Measurements from ENCODE around the gene BEST1.
"Not testable (repeated sequence)": the region's sequence is repeated elsewhere in the genome, so short reads cannot be mapped to it uniquely, and the experiment has no call there.

BEST1 gene

DNA sequence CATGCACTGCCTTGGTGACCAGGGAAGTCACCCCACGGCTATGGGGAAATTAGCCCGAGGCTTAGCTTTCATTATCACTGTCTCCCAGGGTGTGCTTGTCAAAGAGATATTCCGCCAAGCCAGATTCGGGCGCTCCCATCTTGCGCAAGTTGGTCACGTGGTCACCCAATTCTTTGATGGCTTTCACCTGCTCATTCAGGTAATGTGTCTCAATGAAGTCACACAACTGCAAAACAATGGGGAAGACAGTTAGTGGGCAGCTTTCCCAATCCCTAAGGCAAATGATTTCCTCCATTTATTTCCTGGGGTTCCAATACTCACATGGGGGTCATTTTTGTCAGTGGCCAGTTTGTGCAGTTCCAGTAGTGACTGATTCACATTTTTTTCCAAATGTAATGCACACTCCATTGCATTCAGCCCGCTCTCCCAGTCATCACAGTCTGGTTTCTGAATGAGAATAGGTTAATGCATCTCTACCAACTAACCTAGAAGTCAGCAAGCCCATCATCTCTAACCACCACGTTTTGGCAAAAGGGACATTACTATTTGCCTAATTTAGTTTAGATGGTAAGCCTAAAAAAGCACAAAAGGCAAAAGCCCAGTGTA lies 14.6 kb downstream of the BEST1 start:
- DNase-seq, result not testable (repeated sequence)

DNA sequence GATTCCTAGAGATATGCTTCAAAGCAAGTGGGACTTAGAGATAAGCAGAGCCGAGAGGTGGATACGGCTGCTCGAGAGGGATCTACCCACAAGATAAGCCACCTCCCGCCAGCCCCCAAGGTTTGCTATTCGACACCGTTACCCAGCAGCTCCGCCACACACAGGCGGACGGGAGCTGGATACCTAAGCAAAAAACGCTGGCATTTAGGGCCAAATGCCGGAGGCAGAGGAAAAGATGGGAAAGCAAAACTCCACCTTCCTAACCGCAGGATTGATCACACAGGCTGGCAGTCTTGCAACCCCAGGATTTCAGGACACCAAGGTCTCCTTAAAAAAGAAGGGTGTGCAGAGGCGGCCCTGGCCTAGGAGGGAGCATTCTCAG lies 16.6 kb downstream of the BEST1 start:
- DNase-seq, result peak; percentile 18

DNA sequence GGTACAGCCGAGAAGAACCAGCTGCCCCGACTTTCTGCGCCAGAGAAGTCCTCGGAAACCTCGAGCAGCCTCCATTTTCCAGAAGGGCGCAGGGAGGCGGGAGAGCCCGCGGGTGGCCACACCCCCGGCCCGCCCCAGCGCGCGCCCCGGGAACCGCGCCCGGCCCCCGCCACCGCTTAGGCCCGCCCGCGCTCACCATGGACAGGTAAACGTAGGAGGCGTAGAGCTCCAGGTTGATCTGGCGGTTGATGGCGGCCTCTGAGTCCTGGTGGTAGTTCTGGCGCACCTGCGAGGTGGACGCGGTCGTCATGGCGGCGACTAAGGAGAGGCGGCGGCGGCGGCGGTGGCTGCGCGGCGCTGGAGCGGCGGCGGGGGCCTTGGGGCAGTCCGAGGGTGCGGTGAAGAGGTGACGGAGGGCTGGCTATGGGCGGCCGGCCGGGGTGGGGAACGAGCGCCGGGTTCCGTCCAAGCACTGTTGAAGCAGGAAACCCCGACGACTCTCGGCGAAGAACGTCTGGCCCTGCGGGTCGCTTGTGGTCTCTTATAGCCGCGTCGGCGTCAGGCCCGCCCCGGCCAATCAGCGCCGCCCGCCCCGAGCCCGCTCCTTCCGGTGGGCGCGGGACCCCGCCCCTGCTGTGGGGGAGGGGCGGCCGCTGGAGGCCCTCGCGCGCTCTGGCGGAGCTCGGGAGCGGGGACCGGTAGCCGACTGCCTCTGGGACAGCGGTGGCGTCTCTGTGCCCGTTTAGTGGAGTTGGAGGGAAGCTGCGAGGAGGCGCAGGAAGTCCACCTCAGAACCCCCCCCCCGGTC lies 17.2 kb downstream of the BEST1 start, which contains the start of gene FTH1:
Gene FTH1 (minus strand): TSS at position 519 of the 808 bp plus-strand sequence. CDS start 209 bp downstream, at position 310.
- peak; percentile 84 for DNase-seq

DNA sequence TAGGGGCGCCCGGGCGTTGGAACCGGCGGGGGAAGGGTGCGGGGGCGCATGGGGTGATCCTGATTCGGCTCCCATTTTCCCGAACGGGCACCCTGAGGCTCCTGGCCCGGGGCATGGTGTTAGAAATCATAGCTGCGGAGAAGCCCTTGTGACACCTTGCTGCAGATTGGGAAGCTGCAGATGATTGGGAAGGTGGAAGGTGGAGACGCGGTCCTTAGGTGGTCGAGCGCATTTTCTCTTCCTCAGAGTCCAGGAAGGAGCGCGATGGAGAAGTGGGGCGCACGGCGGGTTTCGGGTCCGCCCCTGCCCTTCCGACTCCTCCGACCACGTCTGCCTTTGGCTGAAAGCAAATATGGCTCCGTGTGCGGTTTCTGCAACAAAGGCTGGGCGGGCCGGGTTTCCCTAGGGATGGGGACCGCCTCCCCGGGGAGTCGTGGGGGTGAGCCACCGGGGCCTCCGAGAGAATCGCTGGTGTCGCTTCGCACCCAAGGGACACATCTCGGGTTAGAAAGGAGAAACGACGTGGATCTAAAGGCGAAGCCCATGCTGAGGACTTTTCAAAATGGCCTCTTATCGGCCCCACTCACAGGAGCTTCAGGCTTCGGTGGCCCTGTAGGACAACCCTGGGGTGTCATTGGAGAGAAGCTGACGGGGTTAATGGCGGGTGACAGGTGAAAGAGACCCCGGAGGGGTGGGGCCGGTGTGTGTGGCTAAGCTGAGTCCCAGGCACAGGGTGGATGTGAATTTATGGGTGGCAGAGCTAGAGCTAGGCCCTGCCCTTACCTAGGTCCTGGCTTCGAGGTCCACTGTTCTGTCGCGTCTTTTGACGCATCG lies 18.0 kb downstream of the BEST1 start:
- peak; percentile 44 for DNase-seq

DNA sequence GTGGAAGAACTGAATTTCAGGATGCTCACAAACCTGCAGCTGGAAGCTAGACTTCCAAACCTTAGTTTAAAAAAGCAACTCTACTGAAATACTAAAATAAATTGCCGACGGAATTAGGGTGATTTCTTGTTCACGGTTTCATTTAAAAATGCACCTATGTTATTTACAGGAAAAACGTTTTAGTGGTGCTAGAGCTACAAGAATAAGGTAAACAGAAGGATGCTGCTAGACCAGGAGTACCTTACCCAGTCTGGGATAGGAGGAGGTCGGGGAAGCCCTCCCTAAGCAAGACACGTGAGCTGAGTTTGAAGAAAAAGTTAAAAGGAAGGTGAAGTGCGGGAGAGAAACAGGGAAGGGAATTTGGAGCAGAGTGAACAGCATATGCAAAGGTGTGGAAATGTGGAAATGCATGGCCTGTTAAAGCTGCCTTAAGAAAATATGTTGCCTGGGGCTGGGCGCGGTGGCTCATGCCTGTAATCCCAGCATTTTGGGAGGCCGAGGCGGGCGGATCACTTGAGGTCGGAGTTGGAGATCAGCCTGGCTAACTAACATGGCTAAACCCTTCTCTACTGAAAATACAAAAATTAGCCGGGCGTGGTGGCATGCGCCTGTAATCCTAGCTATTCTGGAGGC lies 18.7 kb downstream of the BEST1 start:
- DNase-seq, result no peak

DNA sequence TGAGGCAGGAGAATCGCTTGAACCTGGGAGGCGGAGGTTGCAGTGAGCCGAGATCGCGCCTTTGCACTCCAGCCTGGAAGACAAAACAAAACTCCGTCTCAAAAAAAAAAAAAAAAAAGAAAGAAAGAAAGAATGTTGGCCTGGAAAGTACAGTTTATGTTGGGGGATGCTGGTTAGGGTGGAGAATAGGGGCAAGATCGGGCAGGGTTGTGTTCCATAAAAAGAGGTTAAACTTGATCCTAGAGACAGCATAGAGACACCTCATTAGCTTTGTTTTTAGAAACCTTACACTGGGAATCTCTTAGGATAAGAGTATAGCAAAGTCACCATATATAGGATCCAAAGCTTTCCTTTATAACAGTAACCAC lies 19.2 kb downstream of the BEST1 start:
- no peak for DNase-seq

DNA sequence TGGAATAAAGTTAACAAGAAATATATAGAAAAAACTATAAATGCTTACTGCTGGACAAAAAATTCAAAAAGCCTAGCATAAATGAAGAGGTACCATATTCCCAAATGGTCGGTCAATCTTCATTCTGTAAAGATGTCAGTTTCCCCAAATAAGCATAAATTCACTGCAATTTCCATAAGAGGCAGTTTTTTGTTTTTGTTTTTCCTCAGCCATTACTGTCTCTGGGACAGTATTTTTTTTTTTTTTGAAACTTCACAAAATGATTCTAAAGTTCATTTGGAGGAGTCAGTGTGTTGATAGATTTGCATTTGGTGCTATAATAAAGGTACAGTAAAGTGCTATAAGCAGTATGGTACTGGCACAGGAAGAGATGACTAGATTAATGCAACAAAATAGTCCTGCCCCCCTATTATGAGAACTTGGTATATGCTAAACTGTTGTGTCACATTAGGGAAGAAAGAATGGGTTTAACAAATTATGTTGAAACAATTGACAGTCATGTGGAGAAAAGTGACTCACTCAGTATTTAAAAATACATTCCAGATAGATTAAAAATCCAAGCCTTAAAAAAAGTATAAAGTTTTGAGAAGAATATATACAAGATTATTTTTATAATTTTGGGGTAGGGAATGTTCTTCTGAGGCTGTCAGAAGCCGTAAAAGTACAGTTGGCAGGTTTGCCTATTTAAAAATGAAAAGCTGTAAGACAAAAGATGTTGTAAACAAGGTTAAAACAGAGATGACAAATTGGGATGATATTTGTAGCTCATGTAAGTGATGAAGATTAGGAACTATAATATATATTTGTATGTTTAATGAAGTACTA lies 19.9 kb downstream of the BEST1 start:
- no peak for DNase-seq

DNA sequence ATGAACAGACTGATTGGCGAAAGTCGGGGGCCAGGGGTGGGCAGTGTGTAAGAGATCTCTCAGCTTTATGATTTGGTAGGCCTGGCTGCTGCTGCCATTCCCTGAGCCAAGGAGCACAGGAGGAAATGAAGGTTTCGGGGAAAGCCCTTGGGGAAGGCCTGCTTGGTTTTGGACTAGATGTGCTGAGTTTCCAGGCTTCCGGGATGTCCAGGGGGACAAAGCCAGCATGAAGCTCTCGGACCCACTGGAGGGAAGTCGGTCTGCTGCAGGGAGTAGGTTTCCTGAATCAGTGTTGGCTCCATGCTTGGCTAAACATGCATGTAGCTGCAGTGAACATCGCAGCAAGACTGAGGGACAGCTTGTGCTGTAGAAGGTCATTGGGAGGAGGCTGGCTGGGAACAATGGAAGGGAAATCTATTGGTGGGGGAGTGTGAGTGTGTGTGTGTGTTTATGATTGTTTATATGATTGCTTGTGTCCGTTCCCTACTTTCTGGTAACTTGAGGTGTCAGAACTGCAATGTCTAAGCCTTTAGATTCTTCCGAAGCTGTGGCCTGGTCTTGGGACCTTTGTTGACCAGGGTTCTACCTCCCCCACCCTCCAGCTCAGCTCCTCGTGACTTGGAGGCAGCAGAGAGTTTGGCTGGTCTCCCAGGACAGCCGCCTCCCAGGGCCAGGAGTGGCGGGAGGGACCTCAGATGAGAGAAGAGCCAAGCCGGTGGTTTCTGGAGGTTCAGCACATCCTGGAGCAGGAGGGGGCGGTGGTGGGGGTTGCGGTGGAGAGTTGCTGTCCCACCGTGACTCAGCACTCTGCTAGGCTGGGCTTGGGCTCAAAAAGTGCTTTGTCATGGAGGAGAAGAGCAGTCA lies 21.3 kb downstream of the BEST1 start:
- DNase-seq, result no peak

DNA sequence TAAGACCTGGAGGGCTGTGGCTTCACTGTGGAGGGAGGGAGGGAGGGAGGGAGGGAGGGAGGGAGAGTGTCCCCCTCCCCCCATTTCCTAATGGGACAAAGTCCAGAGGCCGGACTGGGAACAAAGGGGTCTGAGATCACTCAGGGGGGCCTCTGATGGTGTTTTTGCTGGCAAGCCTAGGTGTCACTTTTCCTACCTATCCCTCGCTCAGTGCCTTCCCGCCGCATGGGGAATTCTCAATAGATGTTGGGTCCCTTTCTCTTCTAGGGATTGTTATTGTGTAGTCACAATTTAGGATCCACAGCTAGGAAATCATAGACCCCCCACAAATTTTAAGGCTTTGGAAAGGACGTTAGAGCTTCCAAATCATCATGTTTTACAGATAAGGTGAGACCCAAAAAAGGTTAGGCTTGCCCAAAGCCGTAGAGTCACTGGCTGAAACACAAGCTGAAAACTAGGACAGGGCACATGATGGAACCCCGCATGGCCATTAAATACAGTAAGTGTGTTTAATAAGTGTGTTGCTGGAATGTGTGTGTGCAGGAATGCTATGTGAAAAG lies 22.0 kb downstream of the BEST1 start:
- DNase-seq, result no peak

DNA sequence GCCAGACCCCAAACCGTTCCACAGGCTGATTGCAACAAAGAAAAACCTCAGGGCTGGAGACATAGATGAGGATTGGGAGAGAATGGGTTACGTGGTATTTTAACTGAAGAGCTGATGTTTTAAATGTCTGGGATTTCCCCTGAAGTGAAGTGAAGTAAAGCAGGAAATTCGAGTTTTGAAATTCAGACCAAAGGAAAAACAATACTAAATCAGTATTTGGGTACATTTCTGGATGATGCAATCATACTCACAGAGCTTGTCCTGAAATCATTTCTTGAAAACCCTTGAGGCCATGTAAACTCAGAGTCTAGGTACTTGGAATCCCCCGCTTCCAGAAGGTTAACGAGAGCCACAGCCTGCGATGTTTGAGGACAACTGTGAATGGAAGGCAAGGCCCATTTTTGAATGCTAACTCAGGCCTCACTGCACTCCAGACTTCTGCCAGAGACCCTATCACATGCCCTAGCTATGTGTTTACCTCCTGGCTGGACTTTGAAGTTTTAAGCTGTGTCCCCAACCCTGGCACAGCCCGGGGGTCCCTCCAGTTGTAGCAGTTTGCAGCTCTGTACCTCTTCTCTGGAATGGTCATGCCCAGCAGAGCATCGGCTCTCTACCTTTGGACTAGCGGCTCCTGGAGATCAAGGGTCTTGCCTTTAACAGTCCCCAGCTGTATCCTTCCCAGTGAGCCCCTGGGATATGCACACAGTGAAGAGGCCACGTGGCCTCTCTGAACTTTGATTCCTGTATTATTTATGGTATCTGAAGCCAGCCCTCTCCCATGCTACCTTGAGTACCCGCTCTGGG lies 22.7 kb downstream of the BEST1 start:
- no peak for DNase-seq

DNA sequence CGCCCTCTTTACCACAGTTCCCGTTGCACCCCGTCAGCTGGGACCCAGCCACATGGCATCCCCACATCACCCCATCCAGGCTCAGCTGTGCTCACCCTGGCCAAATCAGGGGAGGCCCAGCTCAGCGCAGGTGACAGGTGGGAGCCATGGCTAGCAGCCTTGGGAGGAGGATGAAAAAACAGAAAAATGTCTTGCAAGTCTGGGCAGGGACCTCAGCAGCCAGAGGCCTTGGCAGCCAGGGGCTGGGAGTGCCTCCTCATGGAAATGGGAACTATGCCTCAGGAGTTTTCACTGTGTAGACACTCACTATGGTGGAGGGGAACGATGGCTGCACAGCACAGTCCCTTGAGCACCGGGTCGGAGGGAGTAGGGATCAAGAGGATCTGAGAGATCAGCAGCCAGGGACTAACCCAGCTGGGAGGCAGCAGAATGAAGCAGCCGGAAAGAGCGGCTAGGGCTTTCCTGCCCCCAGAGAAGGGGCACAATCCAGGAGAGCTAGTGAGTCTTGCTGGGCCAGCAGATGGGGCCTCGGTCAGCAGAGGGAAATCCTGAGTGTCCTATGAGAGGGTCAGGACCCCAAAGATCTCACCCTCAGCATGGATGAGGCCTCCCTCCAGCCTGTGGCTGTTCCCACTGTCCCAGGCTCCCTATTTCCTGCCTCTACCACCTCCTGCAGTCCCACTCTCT lies 23.5 kb downstream of the BEST1 start:
- DNase-seq, result no peak

DNA sequence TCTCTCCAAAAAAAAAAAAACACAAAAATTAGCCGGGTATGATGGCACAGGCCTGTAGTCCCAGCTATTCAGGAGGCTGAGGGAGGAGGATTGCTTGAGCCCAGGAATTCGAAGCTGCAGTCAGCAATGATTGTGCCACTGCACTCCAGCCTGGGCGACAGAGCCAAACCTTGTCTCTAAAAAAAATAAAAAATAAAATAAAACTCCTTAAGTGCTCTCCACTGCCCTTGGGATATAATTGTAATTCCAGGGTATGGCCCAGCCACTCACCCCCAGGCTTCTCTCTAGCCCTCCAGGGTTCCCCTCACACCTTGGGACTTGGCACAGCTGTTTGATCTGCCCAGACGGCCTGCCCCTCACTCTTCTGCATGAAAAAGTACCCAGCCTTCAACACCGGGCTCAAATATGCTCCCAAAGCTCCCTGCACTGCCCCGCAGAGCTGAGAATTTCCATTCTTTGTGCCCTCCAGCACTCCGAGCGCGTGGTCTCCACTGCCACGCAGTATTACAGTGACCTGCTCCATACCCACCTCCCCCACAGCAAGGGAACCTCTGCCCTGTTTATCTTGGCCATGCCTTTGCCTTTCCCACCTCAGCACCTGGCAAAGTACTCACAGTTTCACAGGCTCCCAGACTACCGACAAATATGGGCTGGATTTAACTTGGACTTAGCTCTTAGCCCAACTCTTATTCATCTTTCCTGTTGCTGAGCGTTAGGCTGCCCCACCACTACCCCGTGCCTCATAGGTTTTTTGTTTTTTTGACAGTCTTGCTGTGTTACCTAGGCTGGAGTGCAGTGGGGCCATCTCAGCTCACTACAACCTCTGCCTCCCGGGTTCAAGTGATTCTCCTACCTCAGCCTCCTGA lies 24.8 kb downstream of the BEST1 start:
- DNase-seq, result no peak

DNA sequence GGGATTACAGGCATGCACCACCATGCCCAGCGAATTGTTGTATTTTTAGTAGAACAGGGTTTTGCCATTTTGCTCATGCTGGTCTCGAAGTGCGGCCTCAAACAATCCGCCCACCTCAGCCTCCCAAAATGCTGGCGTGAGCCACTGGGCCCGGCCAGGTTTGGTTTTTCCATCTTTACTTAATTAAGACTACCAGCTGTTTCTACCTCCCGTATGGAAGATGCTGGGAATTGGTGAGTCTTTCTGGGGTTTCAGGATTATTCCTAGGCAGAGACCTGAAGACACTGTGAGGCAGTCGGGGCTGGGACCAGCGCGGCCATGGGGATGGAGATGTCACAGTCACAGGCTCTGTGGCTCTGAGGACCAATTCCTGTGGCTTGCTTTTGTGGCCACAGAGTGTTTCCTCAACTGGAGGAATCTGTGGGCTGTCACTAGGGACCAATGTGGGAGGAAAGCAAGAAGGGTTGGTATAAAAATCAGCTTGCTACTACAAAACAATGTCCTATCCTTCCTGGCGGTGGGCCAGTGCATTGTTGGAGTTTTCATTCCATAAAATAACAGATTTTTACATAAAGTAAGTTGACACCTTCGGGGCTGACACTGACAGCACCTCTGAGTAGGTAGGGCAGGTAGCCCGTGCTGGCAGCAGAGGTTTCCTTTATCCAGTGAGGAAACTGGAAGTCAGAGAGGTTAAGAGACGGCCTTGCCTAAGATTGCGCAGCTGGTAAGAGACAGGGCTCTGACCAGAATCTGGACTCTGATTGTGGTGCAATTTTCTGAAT lies 25.7 kb downstream of the BEST1 start:
- no peak for DNase-seq

DNA sequence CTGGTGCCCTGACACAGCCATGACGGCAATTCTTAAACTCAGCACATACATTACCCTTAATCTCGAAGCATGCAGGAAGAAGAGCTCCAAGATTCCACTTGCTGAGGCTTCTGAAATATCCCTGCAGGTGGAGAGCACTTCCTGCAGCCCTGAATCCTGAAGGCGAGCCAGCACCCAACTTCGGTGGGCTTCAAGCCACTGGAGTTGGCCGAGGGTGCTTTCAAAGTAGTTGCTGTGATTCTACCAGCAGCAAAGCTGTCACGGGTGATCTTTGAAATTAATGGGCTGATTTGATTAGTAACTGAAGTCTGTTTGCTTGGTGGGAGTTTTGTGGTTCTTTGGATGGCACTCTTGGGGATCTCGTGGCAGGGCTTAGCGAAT lies 26.3 kb downstream of the BEST1 start:
- DNase-seq, result no peak

DNA sequence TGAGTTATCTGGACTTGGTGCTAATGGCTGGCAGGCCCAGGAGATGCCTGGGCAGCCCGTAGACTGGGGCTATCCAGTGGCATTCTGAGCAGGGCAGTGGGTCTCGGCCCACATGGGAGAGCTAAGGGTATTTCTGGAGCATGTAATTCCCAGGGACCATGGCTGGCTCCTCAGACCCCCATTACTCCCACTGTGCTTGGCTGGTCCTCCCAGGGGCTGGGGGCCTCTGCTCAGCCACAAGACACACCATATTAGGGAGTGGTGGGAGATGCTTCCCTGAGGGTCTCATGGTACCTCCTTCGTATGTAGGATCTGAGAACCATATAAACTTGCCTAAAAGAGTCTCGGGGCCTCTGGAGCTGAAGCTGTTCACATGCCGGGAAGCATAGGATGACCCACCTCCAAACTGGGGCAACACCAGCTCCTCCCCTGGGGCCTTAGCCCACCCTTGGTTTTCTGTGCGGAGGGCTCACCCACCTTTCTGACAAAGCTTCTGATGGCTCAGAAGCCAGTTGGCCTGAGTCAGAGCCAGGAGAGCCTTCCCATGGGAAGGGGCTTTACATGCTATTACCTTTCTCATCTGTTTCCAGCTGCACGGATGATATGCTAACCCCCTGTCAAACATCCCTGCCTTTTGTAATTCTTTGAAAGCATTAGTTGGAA lies 26.8 kb downstream of the BEST1 start:
- DNase-seq, result no peak

DNA sequence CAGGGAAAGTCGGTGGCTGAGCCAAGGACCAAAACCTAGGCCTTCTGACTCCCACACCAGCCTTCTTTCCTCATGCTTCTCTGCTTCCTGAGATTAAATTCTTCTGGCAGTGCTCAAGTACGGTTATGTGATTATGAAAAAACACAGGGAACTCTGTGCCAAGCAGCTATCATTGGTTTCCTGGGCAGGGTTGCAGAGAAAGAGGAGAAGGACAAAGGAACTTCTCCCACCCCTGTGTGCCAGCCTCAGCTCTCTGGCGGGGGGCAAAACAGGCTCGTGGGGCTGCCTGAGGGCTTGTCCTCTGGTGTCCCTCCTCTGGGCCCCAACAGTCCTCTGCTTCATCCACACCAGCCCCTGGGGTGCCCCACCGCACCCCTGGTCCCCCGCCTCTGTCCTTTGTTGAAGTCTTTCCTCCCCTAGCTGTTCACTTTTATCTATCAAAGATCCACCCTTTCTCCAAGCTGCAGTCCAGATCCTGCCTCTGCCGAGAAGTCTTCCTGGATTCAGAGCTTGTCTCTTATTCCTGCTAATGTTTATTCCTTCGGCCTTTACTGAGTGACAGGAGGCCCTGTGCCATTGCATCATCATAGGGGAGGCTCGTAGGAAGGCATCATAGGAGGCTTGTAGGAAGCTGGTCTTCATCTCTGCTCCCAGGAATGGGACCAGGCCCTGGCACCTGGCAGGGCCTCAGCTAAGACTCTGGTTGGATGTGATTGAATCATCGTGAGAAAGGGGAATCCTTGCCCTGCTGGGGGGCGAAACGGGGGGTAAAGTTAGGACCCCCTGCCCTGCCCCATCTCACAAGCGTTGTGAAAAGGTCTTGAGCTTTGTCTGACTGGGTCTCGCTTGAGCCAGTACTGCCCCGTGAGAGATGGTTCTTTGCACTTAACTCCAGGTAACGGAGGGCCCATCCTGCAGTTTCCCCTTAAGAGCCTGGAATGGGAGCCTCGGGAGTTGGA lies 28.8 kb downstream of the BEST1 start:
- DNase-seq, result no peak
